SK-N-SH treated with all-trans-retinoic acid at 6 μM for 48 hours (cell line): ENCODE results near the gene NOTCH3.

ENCODE experiments used
- ATAC-seq: fragments of 200-7000 bp; cut with Tn5 transposase; 3 replicates; pipeline ENCODE4 v1.9.1; 2020; ENCODE audit warnings: mild to moderate bottlenecking, moderate library complexity
- ARNTL ChIP-seq: fragments of 450-650 bp; formaldehyde crosslinking; IDR thresholded peaks from 2 replicates; pipeline ENCODE4 v1.5.0; 2020; ENCODE audit warnings: low read depth, mild to moderate bottlenecking, moderate library complexity, borderline replicate concordance
- BACH2 ChIP-seq: fragments of 250-450 bp; sonication (Bioruptor Pico); IDR thresholded peaks from 2 replicates; pipeline ENCODE4 v1.9.0; 2021; ENCODE audit warnings: mild to moderate bottlenecking, borderline replicate concordance
- CREB5 ChIP-seq: fragments of 250-450 bp; sonication (Bioruptor Pico); IDR thresholded peaks from 2 replicates; pipeline ENCODE4 v1.5.1; 2020; ENCODE audit warnings: low read depth, mild to moderate bottlenecking, moderate library complexity
- CSDC2 ChIP-seq: fragments of 250-450 bp; sonication (Bioruptor Pico); IDR thresholded peaks from 2 replicates; pipeline ENCODE4 v1.5.0; 2020; ENCODE audit warnings: mild to moderate bottlenecking, moderate library complexity
- CSRNP3 ChIP-seq: fragments of 250-450 bp; sonication (Bioruptor Pico); IDR thresholded peaks from 2 replicates; pipeline ENCODE4 v1.5.1; 2021; ENCODE audit warnings: mild to moderate bottlenecking, moderate library complexity
- GLIS3 ChIP-seq: fragments of 250-450 bp; sonication (Bioruptor Pico); IDR thresholded peaks from 2 replicates; pipeline ENCODE4 v1.5.0; 2020; ENCODE audit warnings: mild to moderate bottlenecking, moderate library complexity
- ISL1 ChIP-seq: fragments of 250-450 bp; sonication (Bioruptor Pico); IDR thresholded peaks from 2 replicates; pipeline ENCODE4 v2.1.2; 2022; ENCODE audit warnings: mild to moderate bottlenecking, moderate library complexity
- OSR1 ChIP-seq: fragments of 250-450 bp; sonication (Bioruptor Pico); IDR thresholded peaks from 2 replicates; pipeline ENCODE4 v1.8.0; 2022; ENCODE audit warnings: moderate library complexity, mild to moderate bottlenecking, inconsistent platforms
- PATZ1 ChIP-seq: fragments of 250-450 bp; sonication (Bioruptor Pico); IDR thresholded peaks from 2 replicates; pipeline ENCODE4 v1.8.0; 2020; ENCODE audit warnings: mild to moderate bottlenecking, moderate library complexity, borderline replicate concordance
- PPARA ChIP-seq: fragments of 250-450 bp; sonication (Bioruptor Pico); IDR thresholded peaks from 2 replicates; pipeline ENCODE4 v1.5.0; 2020; ENCODE audit warnings: mild to moderate bottlenecking, borderline replicate concordance
- SNAI2 ChIP-seq: fragments of 250-450 bp; sonication (Bioruptor Pico); IDR thresholded peaks from 2 replicates; pipeline ENCODE4 v1.5.0; 2020; ENCODE audit warnings: mild to moderate bottlenecking, moderate library complexity
- TCF4 ChIP-seq: fragments of 250-450 bp; sonication (Bioruptor Pico); IDR thresholded peaks from 2 replicates; pipeline ENCODE4 v1.8.0; 2021; ENCODE audit warnings: mild to moderate bottlenecking, moderate library complexity, borderline replicate concordance
- TOX ChIP-seq: fragments of 250-450 bp; sonication (Bioruptor Pico); IDR thresholded peaks from 2 replicates; pipeline ENCODE4 v1.8.0; 2021; ENCODE audit warnings: mild to moderate bottlenecking, moderate library complexity, borderline replicate concordance
- ZC3H10 ChIP-seq: fragments of 250-450 bp; sonication (Bioruptor Pico); IDR thresholded peaks from 2 replicates; pipeline ENCODE4 v1.5.1; 2021; ENCODE audit warnings: mild to moderate bottlenecking, moderate library complexity
- ZFP3 ChIP-seq: fragments of 250-450 bp; sonication (Bioruptor Pico); IDR thresholded peaks from 2 replicates; pipeline ENCODE4 v1.5.0; 2020; ENCODE audit warnings: mild to moderate bottlenecking, moderate library complexity
- ZNF565 ChIP-seq: fragments of 450-650 bp; formaldehyde crosslinking; conservative IDR thresholded peaks from 2 replicates; pipeline ENCODE4 v1.5.0; 2020; ENCODE audit warnings: low read depth, mild to moderate bottlenecking, moderate library complexity
- ZNF70 ChIP-seq: fragments of 450-650 bp; formaldehyde crosslinking; IDR thresholded peaks from 2 replicates; pipeline ENCODE4 v1.5.0; 2020; ENCODE audit warnings: mild to moderate bottlenecking, moderate library complexity
- ZNF8 ChIP-seq: fragments of 450-650 bp; formaldehyde crosslinking; IDR thresholded peaks from 2 replicates; pipeline ENCODE4 v1.5.0; 2020; ENCODE audit warnings: mild to moderate bottlenecking, moderate library complexity
- TF ChIP-seq, protein P1 (sequence below): fragments of 250-450 bp; sonication (Bioruptor Pico); IDR thresholded peaks from 2 replicates; pipeline ENCODE4 v1.5.0; 2020; ENCODE audit warnings: mild to moderate bottlenecking, moderate library complexity
- TF ChIP-seq, protein P2 (sequence below): fragments of 250-450 bp; sonication (Bioruptor Pico); IDR thresholded peaks from 2 replicates; pipeline ENCODE4 v1.8.0; 2021; ENCODE audit warnings: low read depth, mild to moderate bottlenecking, moderate library complexity, borderline replicate concordance

The NOTCH3 gene

DNA sequence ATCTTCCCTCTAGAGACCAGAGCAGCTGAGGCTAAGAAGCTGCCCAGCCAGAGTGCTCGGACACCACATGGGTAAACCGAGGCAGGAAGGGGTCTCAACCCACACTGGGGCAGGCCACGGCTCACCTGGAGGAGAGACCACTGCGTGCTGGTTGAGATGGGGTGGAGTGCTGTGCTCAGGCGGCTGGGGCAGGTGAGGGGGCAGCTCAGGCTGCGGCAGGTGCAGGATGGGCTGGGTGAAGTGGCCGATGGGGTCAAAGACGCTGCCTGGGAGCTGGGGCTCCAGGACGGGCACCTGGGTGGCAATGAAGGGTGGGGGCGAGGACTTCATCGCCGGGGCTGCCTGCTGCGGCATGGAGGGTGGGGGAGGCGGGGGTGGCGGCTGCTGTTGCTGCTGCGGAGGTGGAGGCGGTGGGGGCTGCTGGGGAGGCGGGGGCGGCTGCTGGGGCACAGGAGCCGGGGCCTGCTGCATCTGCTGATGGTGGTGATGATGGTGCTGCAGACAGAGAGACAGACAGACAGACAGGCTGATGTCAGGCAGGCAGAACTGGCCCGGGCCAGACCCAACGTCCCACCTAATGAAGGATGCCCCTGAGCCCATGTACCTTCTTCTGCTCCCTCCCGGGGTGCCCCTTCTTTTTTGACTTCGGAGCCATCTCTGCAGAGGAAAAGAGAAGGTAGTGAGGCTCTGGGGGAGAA is 43.5 kb upstream of the NOTCH3 start:
- no peak for ATAC-seq
- no peak for TF ChIP-seq TOX
- TF ChIP-seq, protein P1, sequence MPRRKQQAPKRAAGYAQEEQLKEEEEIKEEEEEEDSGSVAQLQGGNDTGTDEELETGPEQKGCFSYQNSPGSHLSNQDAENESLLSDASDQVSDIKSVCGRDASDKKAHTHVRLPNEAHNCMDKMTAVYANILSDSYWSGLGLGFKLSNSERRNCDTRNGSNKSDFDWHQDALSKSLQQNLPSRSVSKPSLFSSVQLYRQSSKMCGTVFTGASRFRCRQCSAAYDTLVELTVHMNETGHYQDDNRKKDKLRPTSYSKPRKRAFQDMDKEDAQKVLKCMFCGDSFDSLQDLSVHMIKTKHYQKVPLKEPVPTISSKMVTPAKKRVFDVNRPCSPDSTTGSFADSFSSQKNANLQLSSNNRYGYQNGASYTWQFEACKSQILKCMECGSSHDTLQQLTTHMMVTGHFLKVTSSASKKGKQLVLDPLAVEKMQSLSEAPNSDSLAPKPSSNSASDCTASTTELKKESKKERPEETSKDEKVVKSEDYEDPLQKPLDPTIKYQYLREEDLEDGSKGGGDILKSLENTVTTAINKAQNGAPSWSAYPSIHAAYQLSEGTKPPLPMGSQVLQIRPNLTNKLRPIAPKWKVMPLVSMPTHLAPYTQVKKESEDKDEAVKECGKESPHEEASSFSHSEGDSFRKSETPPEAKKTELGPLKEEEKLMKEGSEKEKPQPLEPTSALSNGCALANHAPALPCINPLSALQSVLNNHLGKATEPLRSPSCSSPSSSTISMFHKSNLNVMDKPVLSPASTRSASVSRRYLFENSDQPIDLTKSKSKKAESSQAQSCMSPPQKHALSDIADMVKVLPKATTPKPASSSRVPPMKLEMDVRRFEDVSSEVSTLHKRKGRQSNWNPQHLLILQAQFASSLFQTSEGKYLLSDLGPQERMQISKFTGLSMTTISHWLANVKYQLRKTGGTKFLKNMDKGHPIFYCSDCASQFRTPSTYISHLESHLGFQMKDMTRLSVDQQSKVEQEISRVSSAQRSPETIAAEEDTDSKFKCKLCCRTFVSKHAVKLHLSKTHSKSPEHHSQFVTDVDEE (CRISPR knock-in tag), result no peak
- no peak for TF ChIP-seq BACH2
- TF ChIP-seq, protein P2, sequence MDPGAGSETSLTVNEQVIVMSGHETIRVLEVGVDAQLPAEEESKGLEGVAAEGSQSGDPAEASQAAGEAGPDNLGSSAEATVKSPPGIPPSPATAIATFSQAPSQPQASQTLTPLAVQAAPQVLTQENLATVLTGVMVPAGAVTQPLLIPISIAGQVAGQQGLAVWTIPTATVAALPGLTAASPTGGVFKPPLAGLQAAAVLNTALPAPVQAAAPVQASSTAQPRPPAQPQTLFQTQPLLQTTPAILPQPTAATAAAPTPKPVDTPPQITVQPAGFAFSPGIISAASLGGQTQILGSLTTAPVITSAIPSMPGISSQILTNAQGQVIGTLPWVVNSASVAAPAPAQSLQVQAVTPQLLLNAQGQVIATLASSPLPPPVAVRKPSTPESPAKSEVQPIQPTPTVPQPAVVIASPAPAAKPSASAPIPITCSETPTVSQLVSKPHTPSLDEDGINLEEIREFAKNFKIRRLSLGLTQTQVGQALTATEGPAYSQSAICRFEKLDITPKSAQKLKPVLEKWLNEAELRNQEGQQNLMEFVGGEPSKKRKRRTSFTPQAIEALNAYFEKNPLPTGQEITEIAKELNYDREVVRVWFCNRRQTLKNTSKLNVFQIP (CRISPR knock-in tag), result no peak
- no peak for TF ChIP-seq ISL1 (CRISPR knock-in tag)
- no peak for TF ChIP-seq PATZ1 (CRISPR knock-in tag)
- no peak for TF ChIP-seq ZNF8 (CRISPR knock-in tag)
- no peak for TF ChIP-seq SNAI2 (CRISPR knock-in tag)

GRCh38 chr19:15243236-15243957 is 42.6 kb upstream of the NOTCH3 start:
- ATAC-seq, result no peak
- TF ChIP-seq TOX (no peak), PPARA (CRISPR knock-in tag) (no peak), ARNTL (no peak), CREB5 (CRISPR knock-in tag) (no peak), ZNF70 (CRISPR knock-in tag) (no peak), ZNF8 (CRISPR knock-in tag) (no peak), ZC3H10 (CRISPR knock-in tag) (no peak), ZNF565 (CRISPR knock-in tag) (no peak), CSRNP3 (no peak), ZFP3 (no peak), CSDC2 (CRISPR knock-in tag) (no peak), TCF4 (no peak)

DNA sequence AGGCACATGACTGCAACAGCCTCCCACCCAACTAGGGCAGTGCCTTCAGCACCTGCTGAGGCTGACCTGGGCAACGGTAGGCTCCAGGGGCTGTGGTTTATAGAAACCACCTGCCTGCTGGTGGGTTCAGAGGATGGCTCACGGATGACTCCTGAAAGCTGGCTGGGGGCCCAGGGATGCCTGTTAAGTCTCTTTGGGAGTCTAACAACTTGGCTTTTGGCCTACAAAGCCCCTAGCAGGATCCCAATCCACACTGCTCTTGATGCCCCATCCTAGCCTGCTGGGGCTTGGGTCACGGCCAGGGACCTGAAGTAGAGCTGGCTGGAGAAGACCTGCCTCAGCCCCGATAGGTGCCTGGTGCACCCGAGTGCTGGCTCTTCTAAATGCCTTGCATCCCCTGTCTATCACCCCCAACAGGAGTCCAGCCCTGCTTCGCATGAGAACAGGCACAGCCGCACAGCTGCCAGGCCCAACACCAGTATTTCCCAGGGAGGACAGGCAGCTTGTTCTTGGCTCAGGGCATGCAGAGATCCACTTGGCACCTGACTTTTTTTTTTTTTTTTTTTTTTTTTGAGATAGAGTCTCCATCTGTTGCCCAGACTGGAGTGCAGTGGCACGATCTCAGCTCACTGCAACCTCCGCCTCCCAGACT is 40.6 kb upstream of the NOTCH3 start:
- no peak for ATAC-seq
- TF ChIP-seq GLIS3 (CRISPR knock-in tag) (no peak), ZNF8 (CRISPR knock-in tag) (no peak), OSR1 (CRISPR knock-in tag) (no peak)
